ENCODE results near the gene VWA2.

GRCh38 chr10:114305521-114305925 is 66.5 kb downstream of the VWA2 start:
- no peak for TF ChIP-seq EZH2 (IDR thresholded peaks at IDR 0.05)
- TF ChIP-seq POLR2AphosphoS5 (IDR thresholded peaks at IDR 0.05; ENCODE audit: borderline replicate concordance, low read depth, low read length): no peak
- no peak for TF ChIP-seq FOXP2 (optimal IDR thresholded peaks at IDR 0.05; ENCODE audit: control extremely low read depth, extremely low read length, insufficient read depth)
